Measurements from ENCODE around the gene KHDC4.
"Not testable (repeated sequence)": the region's sequence is repeated elsewhere in the genome, so short reads cannot be mapped to it uniquely, and the experiment has no call there.

Gene KHDC4

GRCh38 chr1:155940482-155940992 lies 6.3 kb upstream of the KHDC4 start:
- DNase-seq, result peak; percentile 68

- peak; percentile 76 for DNase-seq
These were observed 4.0 kb upstream of the KHDC4 start for GRCh38 chr1:155938220-155938627.

DNA sequence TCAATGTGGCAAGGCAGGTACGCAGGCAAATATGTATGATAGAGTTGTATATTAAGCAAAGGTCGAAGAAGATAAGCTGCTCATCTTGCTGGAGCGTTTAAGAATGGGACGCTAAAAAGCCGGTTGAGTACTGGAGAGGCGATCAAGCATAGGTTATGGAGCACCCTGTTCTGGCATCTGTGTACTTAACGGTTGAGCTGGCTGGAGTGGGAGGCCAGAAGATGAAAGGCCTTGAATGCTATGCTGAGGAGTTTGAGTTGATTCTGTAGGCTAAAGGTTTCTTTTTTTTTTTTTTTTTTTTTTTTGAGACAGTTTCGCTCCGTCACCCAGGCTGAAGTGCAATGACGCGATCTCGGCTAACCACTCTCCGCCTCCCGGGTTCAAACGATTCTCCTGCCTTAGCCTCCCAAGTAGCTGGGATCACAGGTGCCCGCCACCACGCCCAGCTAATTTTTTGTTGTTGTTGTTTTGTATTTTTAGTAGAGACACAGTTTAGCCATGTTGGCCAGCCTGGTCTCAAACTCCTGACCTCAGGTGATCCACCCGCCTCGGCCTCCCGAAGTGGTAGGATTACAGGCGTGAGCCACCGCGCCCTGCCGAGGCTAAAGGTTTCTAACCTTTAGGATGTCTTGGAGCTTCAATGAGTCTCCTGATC lies 850 bp upstream of the KHDC4 start:
- peak; percentile 32 for DNase-seq

- DNase-seq, result peak; percentile 15
These were observed 569 bp downstream of the KHDC4 start for GRCh38 chr1:155933591-155934096.

DNA sequence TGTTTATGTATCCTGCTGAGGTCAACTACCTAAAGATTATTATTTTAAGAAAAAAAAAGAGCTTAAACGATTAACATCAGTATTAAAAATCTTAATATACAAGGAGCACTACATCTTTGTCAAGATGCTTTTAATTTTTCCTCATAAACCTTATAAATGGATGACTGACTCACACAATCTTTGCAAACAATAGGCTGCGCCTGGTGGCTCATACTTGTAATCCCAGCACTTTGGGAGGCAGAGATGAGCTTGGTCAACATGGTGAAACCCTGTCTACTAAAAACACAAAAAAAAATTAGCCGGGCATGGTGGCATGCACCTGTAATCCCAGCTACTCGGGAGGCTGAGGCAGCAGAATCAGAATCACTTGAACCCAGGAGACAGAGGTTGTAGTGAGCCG lies 1.7 kb downstream of the KHDC4 start:
- DNase-seq, result no peak

DNA sequence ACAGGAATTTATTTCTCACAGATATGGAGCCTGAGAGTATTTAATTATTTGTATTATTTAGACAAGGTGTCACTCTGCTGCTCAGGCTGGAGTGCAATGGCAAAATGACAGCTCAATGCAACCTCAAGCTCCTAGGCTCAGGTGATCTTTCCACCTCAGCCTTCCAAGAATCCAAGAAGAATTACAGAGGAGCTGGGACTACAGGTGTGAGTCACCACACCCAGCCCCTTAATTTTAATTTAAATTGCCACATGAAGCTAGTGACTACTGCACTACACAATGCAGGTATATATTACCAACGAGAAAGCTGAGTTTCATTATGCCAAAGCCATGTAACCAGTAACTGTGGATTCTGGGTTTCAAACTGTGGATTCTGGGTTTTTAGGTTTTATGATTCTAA lies 2.1 kb downstream of the KHDC4 start:
- no peak for DNase-seq

DNA sequence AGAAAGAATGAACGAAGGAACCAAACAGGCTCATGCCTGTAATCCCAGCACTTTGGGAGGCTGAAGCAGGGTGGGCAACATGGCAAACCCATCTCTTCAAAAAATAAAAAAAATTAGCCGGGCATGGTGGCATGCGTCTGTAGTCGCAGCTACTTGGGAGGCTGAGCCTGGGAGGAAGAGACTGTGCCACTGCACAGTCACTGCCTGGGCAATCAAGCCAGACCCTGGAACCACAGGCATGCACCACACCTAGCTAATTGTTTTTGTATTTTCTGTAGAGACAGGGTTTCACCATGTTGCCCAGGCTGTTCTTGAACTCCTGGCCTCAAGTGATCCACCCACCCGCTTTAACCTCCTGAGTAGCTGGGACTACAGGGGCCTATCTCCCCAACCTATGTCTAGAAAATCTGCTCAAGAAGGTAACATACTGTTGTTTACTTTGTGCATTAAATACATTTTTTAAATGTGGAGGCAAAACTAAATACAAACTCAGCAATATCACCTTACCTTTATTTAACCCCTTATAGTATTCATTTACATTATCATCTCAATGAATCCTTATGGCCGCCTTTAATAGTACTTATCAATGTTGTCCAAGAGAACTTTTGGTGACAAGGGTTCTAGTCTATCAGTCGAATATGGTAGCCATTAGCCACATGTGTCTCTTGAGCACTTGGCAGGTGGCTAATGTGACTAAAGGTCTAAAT lies 2.7 kb downstream of the KHDC4 start:
- DNase-seq, result no peak

DNA sequence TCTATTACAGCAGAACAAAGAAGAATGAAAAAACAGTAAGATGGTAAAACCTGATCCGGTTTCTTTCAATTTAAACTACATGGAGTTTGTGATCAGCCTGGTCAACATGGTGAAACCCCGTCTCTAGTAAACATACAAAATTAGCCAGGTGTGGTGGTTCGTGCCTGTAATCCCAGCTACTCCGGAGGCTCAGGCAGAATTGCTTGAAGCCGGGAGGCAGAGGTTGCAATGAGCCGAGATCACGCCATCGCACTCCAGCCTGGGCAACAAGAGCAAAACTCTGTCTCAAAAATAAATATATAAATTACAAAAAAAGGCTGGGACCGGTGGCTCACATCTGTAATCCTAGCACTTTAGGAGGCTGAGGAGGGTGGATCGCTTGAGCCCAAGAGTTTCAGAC lies 3.5 kb downstream of the KHDC4 start:
- DNase-seq, result not testable (repeated sequence)

DNA sequence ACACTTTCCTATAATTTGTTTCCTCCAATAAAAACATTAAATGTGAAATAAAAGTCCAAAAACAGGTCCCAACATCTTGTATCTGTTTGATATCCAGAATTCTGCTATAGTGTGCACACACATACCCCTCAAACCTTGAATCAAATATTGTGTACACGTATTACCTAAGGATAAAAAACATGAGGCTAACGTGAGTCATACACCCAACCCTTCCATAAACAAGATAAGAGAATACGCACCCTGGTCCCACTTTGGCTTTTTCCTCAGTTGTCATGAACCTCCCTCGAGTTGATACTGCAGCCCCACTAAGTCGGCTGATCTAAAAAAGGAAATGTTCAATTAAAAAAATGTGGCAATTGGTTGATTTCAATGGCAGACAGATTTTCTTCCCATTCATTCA lies 5.2 kb downstream of the KHDC4 start:
- no peak for DNase-seq

DNA sequence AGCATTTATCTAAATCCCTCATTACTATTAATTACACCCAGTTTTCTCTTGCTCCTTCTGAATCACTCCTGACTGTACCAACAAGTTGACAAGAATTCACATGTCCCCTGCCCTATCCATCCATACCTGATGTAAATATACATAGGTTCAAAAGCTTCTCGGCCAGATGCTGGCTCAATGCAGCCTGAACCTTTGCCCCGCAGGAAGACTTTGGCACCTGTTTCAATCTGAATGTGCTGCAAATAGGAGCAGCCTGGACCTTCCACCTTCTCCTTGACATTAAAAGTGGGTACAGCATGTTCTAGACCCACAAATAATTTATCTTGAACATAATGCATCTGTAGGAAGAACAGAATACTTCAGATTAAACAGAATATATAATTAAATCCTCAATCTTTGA lies 8.7 kb downstream of the KHDC4 start:
- DNase-seq, result no peak

GRCh38 chr1:155920717-155921116 lies 13.5 kb downstream of the KHDC4 start:
- DNase-seq, result no peak

DNA sequence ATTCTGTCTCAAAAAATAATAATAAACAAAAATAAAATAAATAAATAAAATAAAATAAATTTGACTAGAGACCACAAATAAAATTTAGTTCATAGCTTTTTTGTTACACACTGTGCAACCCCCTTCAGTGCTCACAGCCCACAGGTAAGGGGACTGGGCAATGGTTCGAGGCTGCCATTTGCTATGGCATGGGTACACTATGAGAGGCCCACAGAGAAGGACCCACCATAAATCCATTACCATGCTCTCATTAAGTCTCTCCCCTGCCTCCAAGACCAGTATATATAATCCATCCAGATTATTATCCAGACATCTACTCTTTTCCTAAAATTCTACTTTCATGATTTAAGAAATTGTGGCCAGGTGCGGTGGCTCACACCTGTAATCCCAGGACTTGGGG lies 14.4 kb downstream of the KHDC4 start:
- DNase-seq, result no peak

DNA sequence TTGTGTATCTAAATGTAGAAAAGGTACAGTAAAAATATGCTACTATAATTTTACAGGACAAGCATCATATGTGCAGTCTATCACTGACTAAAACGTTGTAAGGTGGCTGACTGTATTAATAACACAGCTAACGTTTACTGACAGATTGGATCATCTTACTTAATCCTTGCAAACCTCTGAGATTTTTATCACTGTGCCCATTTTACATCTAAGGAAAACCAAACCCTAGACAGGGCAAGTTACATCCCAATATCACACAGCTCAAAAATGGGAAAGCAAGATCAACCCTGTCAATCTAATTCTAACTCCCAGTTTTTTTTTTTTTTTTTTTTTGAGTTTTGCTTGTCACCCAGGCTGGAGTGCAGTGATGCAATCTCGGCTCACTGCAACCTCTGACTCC lies 15.6 kb downstream of the KHDC4 start:
- DNase-seq, result no peak

DNA sequence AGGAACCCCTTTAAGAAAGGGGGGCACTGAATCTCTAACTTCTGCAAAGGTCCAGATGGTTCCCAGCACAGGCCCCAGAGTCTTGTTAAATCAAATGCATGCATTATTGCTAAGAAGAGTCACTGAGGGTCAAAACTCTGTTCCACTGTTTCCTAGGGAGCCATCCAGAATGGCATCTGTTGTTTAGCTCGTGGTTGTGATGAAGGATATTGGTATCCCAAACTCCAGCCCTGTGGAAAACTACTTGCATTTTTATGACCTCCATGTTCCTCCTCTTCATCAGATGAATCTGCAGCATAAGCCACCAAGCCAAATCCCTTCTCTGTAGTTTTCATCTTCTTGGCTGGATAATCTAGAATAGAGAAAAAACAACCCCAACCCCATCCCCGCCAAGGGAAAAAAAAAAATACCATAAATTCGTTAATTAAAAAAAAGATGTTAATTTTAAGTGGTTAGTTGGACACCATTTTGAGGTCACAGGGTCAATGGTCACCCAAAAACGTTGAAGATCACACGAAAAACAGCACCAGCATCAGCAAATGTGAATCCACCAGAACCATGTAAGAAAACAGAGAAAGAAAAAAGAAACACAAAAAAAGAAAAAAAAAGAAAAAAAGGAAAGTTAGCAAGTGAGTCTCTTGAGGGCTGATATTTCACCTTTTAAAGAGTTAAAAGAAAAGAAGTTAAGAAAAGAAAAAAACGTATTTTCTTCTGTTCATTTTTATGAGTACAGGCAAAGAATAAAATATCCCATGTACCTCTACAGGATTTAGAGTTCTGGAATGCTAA lies 20.1 kb downstream of the KHDC4 start:
- DNase-seq, result no peak

DNA sequence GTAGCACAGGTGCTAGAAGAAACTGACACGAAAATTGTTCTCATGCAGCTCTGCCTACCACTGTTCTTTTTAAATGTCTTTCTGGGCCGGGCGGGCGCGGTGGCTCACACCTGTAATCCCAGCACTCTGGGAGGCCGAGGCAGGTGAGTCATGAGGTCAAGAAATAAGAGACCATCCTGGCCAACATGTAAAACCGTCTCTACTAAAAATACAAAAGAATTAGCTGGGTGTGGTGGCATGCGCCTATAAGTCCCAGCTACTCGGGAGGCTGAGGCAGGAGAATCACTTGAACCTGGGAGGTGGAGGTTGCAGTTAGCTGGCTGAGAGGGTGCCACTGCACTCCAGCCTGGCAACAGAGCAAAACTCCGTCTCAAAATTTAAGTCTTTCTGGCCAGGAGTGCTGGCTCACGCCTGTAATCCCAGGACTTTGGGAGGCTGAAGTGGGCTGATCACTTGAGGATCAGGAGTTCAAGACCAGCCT lies 22.1 kb downstream of the KHDC4 start:
- no peak for DNase-seq

DNA sequence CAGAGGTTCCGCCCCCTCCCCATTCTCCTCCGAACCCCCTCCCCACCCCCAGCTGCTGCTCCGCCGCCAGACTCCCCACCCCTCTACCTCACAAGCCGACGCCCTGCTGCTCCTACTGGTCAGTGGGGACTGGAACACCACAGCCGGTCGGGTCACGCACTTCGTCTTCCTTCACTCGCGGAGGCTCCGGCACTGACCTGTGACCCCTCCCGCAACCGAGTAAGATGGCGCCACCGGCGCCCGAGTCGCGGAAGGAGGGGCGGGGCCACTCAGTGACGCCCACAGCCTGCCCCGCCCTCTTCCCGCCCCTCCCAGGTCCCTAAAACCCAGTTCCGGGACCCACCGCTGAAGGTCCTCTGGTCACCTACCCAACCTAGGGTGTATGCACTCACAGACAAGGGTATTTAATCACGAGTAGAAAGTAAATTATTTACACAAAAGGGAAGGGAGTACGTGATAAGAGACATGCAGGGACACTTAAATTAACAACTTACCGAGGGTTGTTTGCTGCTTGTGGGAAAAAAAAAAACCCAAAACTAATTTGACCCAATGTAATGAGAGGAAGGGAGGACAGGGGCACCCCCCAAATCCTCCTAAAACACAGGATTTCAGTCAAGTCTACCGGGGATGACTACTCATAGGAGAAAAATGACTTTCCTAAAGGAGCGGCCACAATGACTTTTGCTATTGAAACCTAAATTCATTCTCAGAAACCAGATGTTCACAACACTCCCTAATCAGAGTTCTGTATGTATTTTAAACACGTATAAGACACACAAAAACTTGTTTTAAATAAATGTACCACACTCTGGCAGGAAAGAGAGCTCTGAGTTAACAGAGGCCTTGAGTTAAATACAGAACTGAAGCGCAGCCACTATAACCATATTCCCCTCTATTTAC lies 22.8 kb downstream of the KHDC4 start, which contains the start of gene RIT1:
RIT1 (minus strand) TSS at position 194 of the 900 bp plus-strand sequence. CDS start 588 bp downstream, outside the sequence.
- peak; percentile 94 for DNase-seq

GRCh38 chr1:155910621-155911121 lies 23.5 kb downstream of the KHDC4 start:
- DNase-seq, result peak; percentile 39

DNA sequence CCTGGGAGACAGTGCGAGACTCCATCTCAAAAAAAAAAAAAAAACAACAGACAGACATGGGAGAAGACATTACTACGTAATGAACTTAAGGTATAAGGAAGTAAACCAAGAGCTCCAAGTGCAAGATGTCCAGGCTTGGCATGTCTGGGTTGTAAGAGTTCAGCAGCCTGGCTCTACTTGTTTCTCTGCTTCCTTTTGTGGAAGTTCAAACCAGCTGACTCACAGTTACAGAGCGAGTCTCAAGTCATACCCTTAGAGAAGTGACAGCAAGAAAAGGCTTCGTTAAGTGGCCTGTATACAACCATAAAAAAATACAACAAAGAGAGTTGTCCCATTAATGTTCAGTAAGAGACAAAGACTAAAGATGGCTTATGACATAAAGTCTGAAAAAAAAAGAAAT lies 24.3 kb downstream of the KHDC4 start:
- no peak for DNase-seq

GRCh38 chr1:155904261-155904660 lies 30.0 kb downstream of the KHDC4 start:
- no peak for DNase-seq

DNA sequence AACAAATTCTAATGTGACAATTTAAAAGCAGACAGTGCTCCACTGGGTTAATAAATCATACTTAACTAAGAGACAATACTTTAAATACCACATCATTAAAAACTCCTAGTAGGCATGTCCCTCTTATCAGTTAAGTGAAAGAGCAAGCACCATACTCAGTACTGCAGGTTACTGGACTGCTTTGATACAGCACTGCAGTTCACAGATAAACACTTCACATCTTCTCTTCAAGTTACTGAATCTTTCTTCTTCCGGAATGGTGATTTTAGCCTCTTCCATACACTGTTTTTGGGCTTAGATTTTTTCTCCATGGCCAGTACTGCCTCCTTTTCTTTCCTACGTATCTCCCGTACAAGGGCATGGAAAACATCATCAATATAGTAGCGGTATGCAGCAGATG lies 34.1 kb downstream of the KHDC4 start:
- no peak for DNase-seq

DNA sequence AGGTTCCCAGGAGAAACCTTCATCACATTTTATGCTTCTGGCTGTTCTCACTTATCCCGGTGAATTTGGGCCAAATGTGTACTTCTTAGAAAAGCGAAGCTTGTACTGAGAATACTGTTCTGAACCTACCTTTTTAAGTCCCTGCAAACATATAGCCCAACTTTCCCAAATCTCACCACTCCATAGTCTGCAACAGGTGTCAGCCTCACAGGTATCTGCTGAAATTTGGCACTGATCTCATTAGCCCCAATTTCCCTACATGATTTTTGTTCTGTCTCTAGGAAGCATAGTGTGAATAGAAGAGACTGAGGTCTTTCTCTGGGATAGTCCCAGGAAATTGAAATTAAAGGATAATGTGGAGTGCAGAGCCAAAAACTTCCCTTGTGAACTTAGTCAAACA lies 34.5 kb downstream of the KHDC4 start:
- no peak for DNase-seq

DNA sequence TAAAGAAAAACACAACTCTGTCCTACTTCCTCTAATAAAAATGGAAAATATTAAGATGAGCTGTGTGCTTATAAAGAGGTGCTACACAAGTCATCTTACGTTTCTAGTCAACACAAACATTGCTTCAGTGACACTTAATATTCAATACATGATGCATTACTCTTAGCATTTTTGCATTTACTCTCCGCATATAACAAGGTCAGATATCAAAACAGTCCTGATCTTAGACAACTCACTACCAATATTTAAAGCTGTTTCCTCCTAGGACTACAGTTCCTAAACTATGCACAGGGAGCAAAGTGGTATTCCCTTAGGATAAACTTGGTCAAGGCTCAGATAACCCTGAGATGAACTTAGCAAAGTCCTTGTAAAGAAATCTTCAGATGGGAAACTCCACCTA lies 35.3 kb downstream of the KHDC4 start:
- DNase-seq, result no peak
